ENCODE data around the gene SEMA3F.

DNA sequence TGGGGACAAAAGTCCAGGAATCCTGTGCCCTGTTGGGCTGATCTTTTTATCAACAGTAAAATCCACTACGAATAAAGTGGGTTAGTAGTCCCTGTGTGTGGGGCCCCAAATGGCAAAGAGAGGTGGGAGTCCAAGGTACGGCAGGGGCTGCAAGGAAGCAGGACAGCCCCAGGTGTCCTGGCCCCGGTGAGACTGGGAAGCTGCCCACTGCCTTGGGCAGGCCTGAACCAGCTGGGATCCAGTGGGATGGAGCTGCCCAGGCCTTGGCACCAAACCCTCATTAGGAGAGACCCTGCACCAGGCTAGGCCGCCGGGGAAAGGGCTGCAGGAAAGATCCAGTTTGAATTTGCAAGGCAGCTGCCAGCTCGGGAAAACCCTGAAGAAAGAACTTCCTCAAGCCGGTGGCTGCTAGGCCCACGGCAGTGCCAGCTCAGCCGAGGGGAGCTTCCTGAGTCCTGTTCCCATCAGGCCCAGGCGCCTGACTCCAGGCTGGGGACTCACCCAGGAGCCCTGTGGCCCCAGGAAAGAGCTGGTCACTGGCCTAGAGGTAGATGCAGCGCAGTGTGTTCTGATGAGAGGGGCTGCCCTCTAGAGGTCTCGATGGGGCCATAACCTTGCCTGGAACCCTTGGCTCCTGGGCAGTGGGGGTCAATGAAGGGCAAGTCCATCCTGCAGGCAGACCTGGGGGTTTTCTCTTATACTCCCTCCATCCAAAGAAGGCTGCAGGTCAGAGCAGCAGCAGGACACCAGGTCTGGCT, 66.5 kb downstream of the SEMA3F start:
- TF ChIP-seq, protein P1, sequence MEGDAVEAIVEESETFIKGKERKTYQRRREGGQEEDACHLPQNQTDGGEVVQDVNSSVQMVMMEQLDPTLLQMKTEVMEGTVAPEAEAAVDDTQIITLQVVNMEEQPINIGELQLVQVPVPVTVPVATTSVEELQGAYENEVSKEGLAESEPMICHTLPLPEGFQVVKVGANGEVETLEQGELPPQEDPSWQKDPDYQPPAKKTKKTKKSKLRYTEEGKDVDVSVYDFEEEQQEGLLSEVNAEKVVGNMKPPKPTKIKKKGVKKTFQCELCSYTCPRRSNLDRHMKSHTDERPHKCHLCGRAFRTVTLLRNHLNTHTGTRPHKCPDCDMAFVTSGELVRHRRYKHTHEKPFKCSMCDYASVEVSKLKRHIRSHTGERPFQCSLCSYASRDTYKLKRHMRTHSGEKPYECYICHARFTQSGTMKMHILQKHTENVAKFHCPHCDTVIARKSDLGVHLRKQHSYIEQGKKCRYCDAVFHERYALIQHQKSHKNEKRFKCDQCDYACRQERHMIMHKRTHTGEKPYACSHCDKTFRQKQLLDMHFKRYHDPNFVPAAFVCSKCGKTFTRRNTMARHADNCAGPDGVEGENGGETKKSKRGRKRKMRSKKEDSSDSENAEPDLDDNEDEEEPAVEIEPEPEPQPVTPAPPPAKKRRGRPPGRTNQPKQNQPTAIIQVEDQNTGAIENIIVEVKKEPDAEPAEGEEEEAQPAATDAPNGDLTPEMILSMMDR (IDR thresholded peaks at IDR 0.05; ENCODE audit: low read length): peak; percentile 9; the same call in 1 of the 2 replicates
- TF ChIP-seq EZH2phosphoT487 (IDR thresholded peaks at IDR 0.05; ENCODE audit: low read length) (no peak), EZH2 (optimal IDR thresholded peaks at IDR 0.05; ENCODE audit: low read depth, low read length) (no peak)
